GM12878 (cell line): ENCODE results near the gene KRTAP4-7. TPM values are rescaled to one million over a fixed set of nuclear protein-coding genes. Genes with fewer than 3 reads are reported as not detected.
"Not testable (repeated sequence)": the region's sequence is repeated elsewhere in the genome, so short reads cannot be mapped to it uniquely, and the experiment has no call there.

Experiments
- ATAC-seq: fragments of 200-7000 bp; cut with Tn5 transposase; 3 replicates; pipeline ENCODE4 v1.9.1; 2020; ENCODE audit warnings: mild to moderate bottlenecking, moderate library complexity
- BruUV-seq: library from RNA; stranded (reverse); fragments of 400-500 nt; replicated peaks from 2 replicates; lab custom pipeline; 2021; lab: Mats Ljungman, UMichigan
- CTCF ChIA-PET: fragments of 300-600 bp; sonication (Branson Sonifier 250); formaldehyde crosslinking; extraction: SDS; loops from one replicate; lab custom pipeline; 2021; ENCODE audit warnings: inconsistent platforms; lab: Yijun Ruan, JAX
- POLR2A ChIA-PET: fragments of 350-600 bp; formaldehyde crosslinking; extraction: SDS; loops from one replicate; lab custom pipeline; 2021; ENCODE audit warnings: inconsistent platforms; lab: Charles Lee
- RAD21 ChIA-PET: fragments of 300-600 bp; sonication (Branson Sonifier 250); formaldehyde crosslinking; loops from one replicate; lab custom pipeline; 2023; ENCODE audit warnings: antibody characterized with exemption; ENCODE audit not compliant: unreplicated experiment; lab: Charles Lee
- SMC1A ChIA-PET: fragments of 300-600 bp; sonication (Branson Sonifier 250); formaldehyde crosslinking; loops from one replicate; lab custom pipeline; 2023; ENCODE audit not compliant: unreplicated experiment, uncharacterized antibody; lab: Charles Lee
- DNase-seq: peaks from one replicate; pipeline ENCODE4 v3.0.0-alpha.2; 2011; ENCODE audit warnings: low read depth, low spot score
- FAIRE-seq: peaks from 3 replicates; lab custom pipeline; 2011; peaks lifted over from hg19 to GRCh38; lab: Jason Lieb, UNC
- H2AFZ ChIP-seq: 2 replicates; pipeline ENCODE4 v1.6.0; 2011; ENCODE audit warnings: low read depth, low read length, control low read depth; ENCODE audit not compliant: control insufficient read depth
- H3K27ac ChIP-seq: 2 replicates; pipeline ENCODE4 v1.5.1; 2011; ENCODE audit warnings: control low read depth; ENCODE audit not compliant: control insufficient read depth, insufficient read depth
- H3K27me3 ChIP-seq, 2 experiments: replicated peaks in 1 of 2; 2 replicates each; pipeline versions ENCODE4 v1.6.0 to v1.6.1; 2011; ENCODE audit warnings: low read length in 1 of 2; ENCODE audit not compliant: control insufficient read depth in 2 of 2, insufficient read depth in 2 of 2
- H3K36me3 ChIP-seq, 2 experiments: 2 replicates each; pipeline ENCODE4 v1.5.1; 2011; ENCODE audit warnings: low read length in 1 of 2; ENCODE audit not compliant: control insufficient read depth in 2 of 2, insufficient read depth in 2 of 2
- H3K4me1 ChIP-seq: 2 replicates; pipeline ENCODE4 v1.6.1; 2011; ENCODE audit warnings: mild to moderate bottlenecking, low read length, moderate library complexity, mixed read lengths; ENCODE audit not compliant: control insufficient read depth, insufficient read depth
- H3K4me2 ChIP-seq: 2 replicates; pipeline ENCODE4 v1.6.0; 2011; ENCODE audit warnings: control low read depth; ENCODE audit not compliant: control insufficient read depth, insufficient read depth
- H3K4me3 ChIP-seq: fragments of 200-600 bp; sonication (generic); 2 replicates; pipeline ENCODE4 v1.5.1; 2016
- H3K79me2 ChIP-seq: 2 replicates; pipeline ENCODE4 v1.6.0; 2011; ENCODE audit warnings: low read length; ENCODE audit not compliant: control insufficient read depth, insufficient read depth
- H3K9ac ChIP-seq: 2 replicates; pipeline ENCODE4 v1.8.0; 2011; ENCODE audit warnings: low read length, control low read depth, mixed read lengths; ENCODE audit not compliant: control insufficient read depth, insufficient read depth
- H3K9me3 ChIP-seq: replicated peaks from 3 replicates; pipeline ENCODE4 v1.5.1; 2011; ENCODE audit warnings: mild to moderate bottlenecking, low read length; ENCODE audit not compliant: control insufficient read depth, insufficient read depth
- H4K20me1 ChIP-seq: 2 replicates; pipeline ENCODE4 v1.6.0; 2011; ENCODE audit not compliant: control insufficient read depth, insufficient read depth
- MLLT1 ChIP-seq: fragments of 450-650 bp; IDR thresholded peaks from 2 replicates; pipeline ENCODE4 v1.6.1; 2016; ENCODE audit warnings: mild to moderate bottlenecking
- NR2F1 ChIP-seq: fragments of 450-650 bp; conservative IDR thresholded peaks from 2 replicates; pipeline ENCODE4 v1.6.1; 2017; ENCODE audit warnings: mild to moderate bottlenecking
- RUNX3 ChIP-seq: IDR thresholded peaks from 2 replicates; pipeline ENCODE4 v1.6.1; 2012; ENCODE audit warnings: low read length, inconsistent platforms
- SREBF1 ChIP-seq: IDR thresholded peaks from 2 replicates; pipeline ENCODE4 v1.6.1; 2012; ENCODE audit warnings: mild to moderate bottlenecking, low read length
- TARDBP ChIP-seq: IDR thresholded peaks from 2 replicates; pipeline ENCODE4 v1.6.1; 2016; ENCODE audit warnings: borderline replicate concordance
- WGBS: methylation state at CpG from one replicate; pipeline ENCODE4 v1.1.6; 2016; ENCODE audit warnings: low lambda C conversion rate; ENCODE audit not compliant: insufficient replicate concordance, insufficient coverage; ENCODE audit errors: missing lambda C conversion rate; 5-methylcytosine and 5-hydroxymethylcytosine counted together
- in situ Hi-C: fragments of 300-500 bp; cut with MboI; formaldehyde crosslinking; loops from 9 replicates; pipeline ENCODE4 v1.14.3; 2018; ENCODE audit warnings: mixed read lengths
- intact Hi-C: fragments of 100-400 bp; cut with micrococcal nuclease; formaldehyde crosslinking; loops from one replicate; pipeline ENCODE4 v1.14.2; 2022; ENCODE audit not compliant: unreplicated experiment
- polyA plus RNA-seq, 11 experiments: library from polyadenylated mRNA; depleted of rRNA in 4 of 11; unstranded in 6 of 11; stranded (reverse) in 5 of 11; fragments of >200 nt; fragmentation: Nextera tagmentation in 4 of 11; fragmentation: Illumina TruSeq in 1 of 11; extraction: Ambion mirVana in 4 of 11; extraction: Trizol in 1 of 11; gene quantifications; 1 replicate in 1 of 11; 2 replicates in 10 of 11; pipeline versions ENCODE4 v1.2.1 to v1.2.3, GENCODE V29; 2011 to 2016; ENCODE audit warnings: inconsistent platforms in 2 of 11, missing spikeins in 2 of 11, low read depth in 1 of 11
- total RNA-seq, 4 experiments: library from RNA; depleted of rRNA in 3 of 4; stranded (reverse); fragments of >200 nt in 3 of 4; fragmentation: Illumina TruSeq in 1 of 4; extraction: Trizol in 1 of 4; gene quantifications; 2 replicates each; pipeline versions ENCODE4 v1.2.1 to v1.2.3, GENCODE V29; 2013 to 2021

Gene KRTAP4-7
- total and polyA plus RNA-seq, 10 of the 15 experiments (the other 5 are each of a cell fraction or from before 2014, with no cell fraction given) = not detected

GRCh38 chr17:41064301-41064700 lies 19.6 kb upstream of the KRTAP4-7 start:
- no peak overlapping the region for H2AFZ ChIP-seq
- no peak overlapping the region for H3K9ac ChIP-seq
- in situ Hi-C loops (no loop called here), intact Hi-C loops (no loop called here)
- ChIA-PET SMC1A (no interaction called here), POLR2A (no interaction called here), RAD21 (no interaction called here), CTCF (no interaction called here)
- BruUV-seq = no TSS peak
- no peaks in the 10 kb centered on the region for H4K20me1 ChIP-seq
- FAIRE-seq = no peak
- 9% methylated on average over 1 of the region's 1 CpG for WGBS
- ATAC-seq = no peak
- DNase-seq = no peak
- no peaks in the 10 kb centered on the region; a peak in 1 of 4 replicates for H3K27me3 ChIP-seq
- H3K4me3 ChIP-seq = no peak overlapping the region
- no peaks in the 10 kb centered on the region for H3K9me3 ChIP-seq
- no peaks in the 10 kb centered on the region for H3K4me1 ChIP-seq
- H3K27ac ChIP-seq = no peak overlapping the region
- no peaks in the 10 kb centered on the region for H3K36me3 ChIP-seq
- TF ChIP-seq NR2F1 = no peak
- TF ChIP-seq RUNX3 = no peak
- no peak for TF ChIP-seq MLLT1
- TF ChIP-seq SREBF1 = no peak
- TF ChIP-seq TARDBP = no peak
- no peaks in the 10 kb centered on the region for H3K79me2 ChIP-seq
- H3K4me2 ChIP-seq = no peak overlapping the region

DNA sequence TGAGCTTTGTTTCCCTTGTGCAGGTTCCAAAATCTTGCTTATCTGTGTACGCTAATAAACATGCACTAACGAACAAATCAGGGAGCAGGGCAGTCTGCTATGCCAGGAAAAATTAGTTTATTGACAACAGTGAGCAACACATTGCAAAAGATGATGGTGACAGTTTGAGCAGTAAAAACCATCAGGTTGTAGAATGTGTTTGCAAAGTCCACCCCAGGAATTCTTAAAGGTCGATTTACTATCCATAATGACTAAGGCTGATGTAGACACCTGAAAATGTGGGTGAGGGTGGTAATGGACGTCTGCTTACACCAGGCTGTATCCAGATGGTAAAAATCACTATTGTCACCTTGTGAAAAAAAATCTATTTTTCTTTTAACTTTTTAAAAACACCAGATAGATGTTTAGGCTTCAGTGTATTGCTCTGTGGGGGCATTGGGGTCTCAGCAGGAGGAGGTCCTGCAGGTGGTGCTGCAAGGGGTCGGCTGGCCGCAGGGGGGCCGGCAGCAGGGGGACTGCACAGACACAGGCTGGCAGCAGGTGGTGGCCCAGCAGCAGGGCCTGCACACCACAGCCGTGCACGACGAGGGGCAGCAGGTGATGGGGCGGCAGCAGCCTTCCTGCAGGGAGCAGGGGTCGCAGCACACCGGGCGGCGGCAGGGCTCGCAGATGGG lies 18.8 kb upstream of the KRTAP4-7 start:
- POLR2A ChIA-PET, FAIRE-seq, H3K79me2 ChIP-seq, H3K4me2 ChIP-seq, SMC1A ChIA-PET, H3K4me3 ChIP-seq, H3K27ac ChIP-seq, H3K4me1 ChIP-seq, DNase-seq, ATAC-seq, H2AFZ ChIP-seq, H3K9ac ChIP-seq, RAD21 ChIA-PET, in situ Hi-C loops, H3K9me3 ChIP-seq, H4K20me1 ChIP-seq, H3K27me3 ChIP-seq, H3K36me3 ChIP-seq, intact Hi-C loops, BruUV-seq: not testable (repeated sequence)
- CTCF ChIA-PET = interaction anchor here (0.6 kb wide), 1 partner anchor 25 kb away, joined by 3 read pairs; no protein-coding TSS in a partner anchor
- 24% methylated on average over 7 of the region's 16 CpGs for WGBS
